ENCODE data around the gene KRT9. TPM values are rescaled to one million over a fixed set of nuclear protein-coding genes. Genes with fewer than 3 reads are reported as not detected.

The KRT9 gene
- total and polyA plus RNA-seq, 4 donors = not detected

DNA sequence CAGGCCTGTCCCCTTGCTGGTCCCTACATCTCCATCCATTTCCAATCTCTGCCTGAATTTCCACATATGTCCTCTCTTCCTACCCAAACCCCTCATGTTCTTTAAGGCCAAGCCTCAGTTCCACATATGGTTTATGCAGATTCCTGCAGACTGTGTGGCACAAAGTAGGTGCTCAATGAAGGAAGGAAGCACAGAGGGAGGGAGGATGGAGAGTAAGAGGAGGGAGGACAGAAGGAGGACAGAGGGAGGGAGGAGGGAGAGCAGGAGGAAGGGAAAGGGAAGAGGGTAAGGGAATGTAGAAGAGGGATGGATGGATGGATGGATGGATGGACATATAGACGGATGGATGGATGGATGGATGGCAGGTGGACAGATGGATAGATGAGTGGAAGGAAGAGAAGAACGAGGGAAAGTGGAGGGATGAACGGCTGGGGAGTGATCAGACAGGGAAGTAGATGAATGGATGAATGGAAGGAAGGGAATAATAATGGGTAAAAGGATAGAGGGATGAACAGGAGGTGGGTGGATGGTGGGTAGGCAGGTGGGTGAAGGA lies 22.6 kb upstream of the KRT9 start:
- Histone ChIP-seq H3K9me3 (ENCODE audit: control insufficient read depth in 4 of 4, insufficient read depth in 3 of 4, low read length in 3 of 4) (no peaks in the 10 kb centered on the region), H3K9ac (ENCODE audit: insufficient read depth in 1 of 2, low read length in 2 of 2) (no peak overlapping the region), H3K27me3 (ENCODE audit: control insufficient read depth in 3 of 3, insufficient read depth in 3 of 3, low read length in 2 of 3) (no peaks in the 10 kb centered on the region), H3K27ac (ENCODE audit: low read depth in 1 of 2, low read length in 1 of 2) (no peak overlapping the region), H3K4me3 (no peak overlapping the region), H3K4me1 (ENCODE audit: control insufficient read depth in 5 of 5, insufficient read depth in 5 of 5, low read length in 5 of 5) (no peaks in the 10 kb centered on the region), H3K36me3 (ENCODE audit: control insufficient read depth in 4 of 4, insufficient read depth in 4 of 4, low read length in 4 of 4) (no peaks in the 10 kb centered on the region)
- no peak for ATAC-seq (ENCODE audit: insufficient read depth, low FRiP score)
- no peak for DNase-seq
- TF ChIP-seq, protein P1, sequence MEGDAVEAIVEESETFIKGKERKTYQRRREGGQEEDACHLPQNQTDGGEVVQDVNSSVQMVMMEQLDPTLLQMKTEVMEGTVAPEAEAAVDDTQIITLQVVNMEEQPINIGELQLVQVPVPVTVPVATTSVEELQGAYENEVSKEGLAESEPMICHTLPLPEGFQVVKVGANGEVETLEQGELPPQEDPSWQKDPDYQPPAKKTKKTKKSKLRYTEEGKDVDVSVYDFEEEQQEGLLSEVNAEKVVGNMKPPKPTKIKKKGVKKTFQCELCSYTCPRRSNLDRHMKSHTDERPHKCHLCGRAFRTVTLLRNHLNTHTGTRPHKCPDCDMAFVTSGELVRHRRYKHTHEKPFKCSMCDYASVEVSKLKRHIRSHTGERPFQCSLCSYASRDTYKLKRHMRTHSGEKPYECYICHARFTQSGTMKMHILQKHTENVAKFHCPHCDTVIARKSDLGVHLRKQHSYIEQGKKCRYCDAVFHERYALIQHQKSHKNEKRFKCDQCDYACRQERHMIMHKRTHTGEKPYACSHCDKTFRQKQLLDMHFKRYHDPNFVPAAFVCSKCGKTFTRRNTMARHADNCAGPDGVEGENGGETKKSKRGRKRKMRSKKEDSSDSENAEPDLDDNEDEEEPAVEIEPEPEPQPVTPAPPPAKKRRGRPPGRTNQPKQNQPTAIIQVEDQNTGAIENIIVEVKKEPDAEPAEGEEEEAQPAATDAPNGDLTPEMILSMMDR (IDR thresholded peaks at IDR 0.05; ENCODE audit: control extremely low read depth, extremely low read depth) = no peak
- WGBS, 2 donors = 62 to 70% methylated on average over 3 of the region's 3 CpGs

DNA sequence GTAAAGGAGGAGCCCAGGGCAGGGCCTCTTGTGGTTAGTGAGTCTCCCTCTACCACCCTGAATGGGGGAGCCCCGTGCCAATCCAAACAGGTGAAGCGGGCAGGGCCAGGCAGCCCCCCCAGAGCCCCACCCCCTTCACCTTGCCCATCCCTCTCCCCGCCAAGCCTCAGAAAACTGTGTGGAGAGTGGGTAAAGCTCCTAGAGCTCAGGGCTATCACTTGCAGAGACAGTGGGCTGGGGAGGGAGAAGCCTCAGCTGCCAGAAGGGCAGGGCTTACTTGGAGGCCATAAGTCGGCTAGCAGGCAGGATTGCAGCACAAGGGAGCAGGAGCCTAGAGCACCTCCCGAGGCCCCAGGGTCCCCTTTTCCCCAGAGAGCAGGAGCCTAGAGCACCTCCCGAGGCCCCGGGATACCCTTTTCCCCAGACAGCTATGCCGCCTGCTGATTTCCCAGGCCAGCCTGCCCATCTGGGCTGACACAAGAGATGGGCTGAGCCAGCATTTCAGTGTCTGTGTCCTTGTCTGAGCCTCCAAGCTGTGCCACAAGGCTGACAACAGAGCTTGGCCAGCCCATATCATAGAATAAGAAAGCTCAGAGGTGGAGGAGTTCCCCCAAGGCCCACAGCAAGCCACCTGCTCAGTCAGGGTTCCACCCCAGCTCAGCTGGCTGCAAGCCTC lies 21.6 kb upstream of the KRT9 start:
- Histone ChIP-seq H3K9ac (ENCODE audit: insufficient read depth in 1 of 2, low read length in 2 of 2) (no peak overlapping the region), H3K4me1 (ENCODE audit: control insufficient read depth in 5 of 5, insufficient read depth in 5 of 5, low read length in 5 of 5) (no peaks in the 10 kb centered on the region), H3K27me3 (ENCODE audit: control insufficient read depth in 3 of 3, insufficient read depth in 3 of 3, low read length in 2 of 3) (no peaks in the 10 kb centered on the region), H3K4me3 (no peak overlapping the region), H3K27ac (ENCODE audit: low read depth in 1 of 2, low read length in 1 of 2) (no peak overlapping the region), H3K9me3 (ENCODE audit: control insufficient read depth in 4 of 4, insufficient read depth in 3 of 4, low read length in 3 of 4) (no peaks in the 10 kb centered on the region), H3K36me3 (ENCODE audit: control insufficient read depth in 4 of 4, insufficient read depth in 4 of 4, low read length in 4 of 4) (no peaks in the 10 kb centered on the region)
- 64 to 82% methylated on average over 6 to 8 of the region's 8 CpGs for WGBS, 2 donors
- no peak for DNase-seq
- TF ChIP-seq, protein P1 (IDR thresholded peaks at IDR 0.05; ENCODE audit: control extremely low read depth, extremely low read depth) = no peak
- no peak for ATAC-seq (ENCODE audit: insufficient read depth, low FRiP score)

DNA sequence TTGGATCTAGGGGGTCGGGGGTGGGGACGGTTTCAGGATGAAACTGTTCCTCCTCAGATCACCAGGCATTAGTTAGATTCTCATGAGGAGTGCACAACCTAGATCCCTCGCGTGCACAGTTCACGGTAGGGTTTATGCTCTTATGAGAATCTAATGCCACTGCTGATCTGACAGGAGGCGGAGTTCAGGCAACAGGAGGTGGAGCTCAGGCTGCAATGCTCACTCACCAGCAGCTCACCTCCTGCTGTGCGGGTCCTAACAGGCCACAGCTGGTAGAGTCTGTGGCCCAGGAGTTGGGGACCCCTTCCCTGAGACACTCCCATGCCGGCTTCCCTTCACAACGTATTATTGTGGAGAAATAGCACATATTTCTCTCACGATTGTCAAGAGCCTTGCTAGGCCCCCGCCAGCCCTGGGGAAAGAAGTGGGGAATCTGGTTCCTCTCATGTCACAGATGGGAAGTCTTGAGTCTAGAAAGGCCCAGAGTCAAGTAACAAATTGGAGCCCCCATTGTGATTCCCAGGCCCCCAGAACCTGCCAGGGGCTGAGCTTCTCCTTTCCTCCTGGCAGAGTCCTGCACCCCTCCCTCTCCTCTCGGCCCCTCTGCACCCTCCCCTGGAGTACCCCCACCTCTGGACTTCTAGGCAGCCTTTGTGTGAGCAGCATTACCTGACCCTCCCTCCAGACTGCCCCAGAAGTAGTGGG lies 20.9 kb upstream of the KRT9 start:
- no peaks in the 10 kb centered on the region for H3K36me3 ChIP-seq (ENCODE audit: control insufficient read depth in 4 of 4, insufficient read depth in 4 of 4, low read length in 4 of 4)
- DNase-seq (no peak), ATAC-seq (ENCODE audit: insufficient read depth, low FRiP score) (no peak)
- no peaks in the 10 kb centered on the region for H3K27me3 ChIP-seq (ENCODE audit: control insufficient read depth in 3 of 3, insufficient read depth in 3 of 3, low read length in 2 of 3)
- H3K9ac ChIP-seq (ENCODE audit: insufficient read depth in 1 of 2, low read length in 2 of 2) = no peak overlapping the region
- H3K4me3 ChIP-seq = no peak overlapping the region
- H3K4me1 ChIP-seq (ENCODE audit: control insufficient read depth in 5 of 5, insufficient read depth in 5 of 5, low read length in 5 of 5) = no peaks in the 10 kb centered on the region
- TF ChIP-seq, protein P1 (IDR thresholded peaks at IDR 0.05; ENCODE audit: control extremely low read depth, extremely low read depth) = no peak
- H3K27ac ChIP-seq (ENCODE audit: low read depth in 1 of 2, low read length in 1 of 2) = no peak overlapping the region
- WGBS, 2 donors = 74 to 82% methylated on average over 12 of the region's 12 CpGs
- no peaks in the 10 kb centered on the region for H3K9me3 ChIP-seq (ENCODE audit: control insufficient read depth in 4 of 4, insufficient read depth in 3 of 4, low read length in 3 of 4)
